ENCODE measurements around the gene POR.
"Not testable (repeated sequence)": the region's sequence is repeated elsewhere in the genome, so short reads cannot be mapped to it uniquely, and the experiment has no call there.

The POR gene

GRCh38 chr7:75905785-75906604 is 9.0 kb upstream of the POR start:
- Histone ChIP-seq H3K27ac (replicated peaks; ENCODE audit: low read length) (peak overlapping the region; percentile 76), H4K8ac (ENCODE audit: low read depth, low read length) (no peak overlapping the region), H3K36me3 (replicated peaks in 1 of 2; ENCODE audit: control insufficient read depth in 2 of 2, insufficient read depth in 2 of 2, low read length in 2 of 2) (no peaks in the 10 kb centered on the region), H3K4ac (ENCODE audit: low read length) (no peak overlapping the region), H2BK15ac (ENCODE audit: low read length) (no peak overlapping the region), H2BK5ac (ENCODE audit: low read length) (peak overlapping the region; percentile 16), H3K14ac (ENCODE audit: low read length) (no peak overlapping the region), H3K9ac (ENCODE audit: low read depth, low read length, poor library complexity) (no peak overlapping the region), H3K4me3 (ENCODE audit: low read length in 2 of 2) (peak overlapping the region in 1 of 2 donors; percentile 16), H2AK5ac (ENCODE audit: low read depth, low read length) (no peak overlapping the region), H2AFZ (ENCODE audit: low read length) (peak overlapping the region; percentile 72), H3K9me3 (replicated peaks in 1 of 2; ENCODE audit: control insufficient read depth in 2 of 2, insufficient read depth in 1 of 2, low read depth in 1 of 2, low read length in 2 of 2) (no peaks in the 10 kb centered on the region), H3K27me3 (ENCODE audit: control insufficient read depth in 3 of 3, insufficient read depth in 3 of 3, low read depth in 1 of 3, low read length in 3 of 3) (no peaks in the 10 kb centered on the region), H3K79me1 (ENCODE audit: low read depth, low read length) (no peaks in the 10 kb centered on the region), H4K91ac (ENCODE audit: low read depth, low read length, poor library complexity) (no peak overlapping the region), H2BK12ac (ENCODE audit: low read length) (no peak overlapping the region), H3K18ac (ENCODE audit: low read length) (peak overlapping the region; percentile 87), H2BK120ac (ENCODE audit: low read depth, low read length) (peak overlapping the region; percentile 56), H3K4me1 (ENCODE audit: control insufficient read depth in 2 of 2, insufficient read depth in 1 of 2, low read depth in 1 of 2, low read length in 2 of 2) (peaks cover 9 to 10% of the 10 kb centered on the region in 2 donors), H3K23ac (ENCODE audit: low read depth, low read length, poor library complexity) (no peak overlapping the region), H3K4me2 (ENCODE audit: insufficient read depth, low read length, poor library complexity, severe bottlenecking) (peak overlapping the region; percentile 32)
- no CpG with 5 or more reads among the region's 17 CpGs for WGBS, 2 donors (ENCODE audit: extremely low coverage in 2 of 2, insufficient read length in 2 of 2, insufficient replicate concordance in 1 of 2)
- peak; percentile 65 for DNase-seq (ENCODE audit: low spot score)

DNA sequence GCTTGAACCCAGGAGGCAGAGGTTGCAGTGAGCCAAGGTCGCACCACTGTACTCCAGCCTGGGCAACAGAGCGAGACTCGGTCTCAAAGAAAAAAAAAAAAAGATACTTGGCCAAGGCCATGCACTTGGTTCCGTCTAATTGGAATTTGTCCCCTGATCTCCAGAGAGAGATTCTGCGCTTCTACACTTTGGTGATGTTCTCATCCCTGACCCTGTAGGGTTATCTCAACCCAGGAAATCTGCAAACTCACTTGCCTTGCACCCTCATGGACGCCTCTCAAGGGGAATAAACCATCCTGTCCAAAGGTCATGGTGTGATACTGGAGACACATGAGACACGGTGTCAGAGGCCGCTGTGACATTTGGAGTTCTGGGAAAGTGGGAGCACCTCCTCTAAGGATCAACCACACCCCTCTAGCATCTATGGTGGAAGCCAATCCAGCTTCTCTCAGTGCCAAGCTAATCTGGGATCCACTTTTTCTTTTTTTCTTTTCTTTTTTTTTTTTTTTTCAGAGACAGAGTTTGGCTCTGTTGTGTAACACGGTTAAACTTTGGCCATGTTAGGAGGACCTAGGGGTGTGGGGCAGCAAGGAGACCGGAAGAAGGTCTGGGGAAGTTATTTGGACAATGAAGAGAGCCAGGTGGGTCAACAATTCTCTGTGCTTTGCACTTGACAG is 7.8 kb upstream of the POR start:
- no peak overlapping the region for H3K27ac ChIP-seq (replicated peaks; ENCODE audit: low read length)
- no CpG with 5 or more reads among the region's 10 CpGs for WGBS, 2 donors (ENCODE audit: extremely low coverage in 2 of 2, insufficient read length in 2 of 2, insufficient replicate concordance in 1 of 2)
- H3K9ac ChIP-seq (ENCODE audit: low read depth, low read length, poor library complexity) = no peak overlapping the region
- DNase-seq (ENCODE audit: low spot score) = no peak
- H3K4ac ChIP-seq (ENCODE audit: low read length) = no peak overlapping the region
- H4K8ac ChIP-seq (ENCODE audit: low read depth, low read length) = no peak overlapping the region
- H2BK12ac ChIP-seq (ENCODE audit: low read length) = no peak overlapping the region
- peaks cover 9 to 10% of the 10 kb centered on the region in 2 donors for H3K4me1 ChIP-seq (ENCODE audit: control insufficient read depth in 2 of 2, insufficient read depth in 1 of 2, low read depth in 1 of 2, low read length in 2 of 2)
- no peak overlapping the region for H3K4me2 ChIP-seq (ENCODE audit: insufficient read depth, low read length, poor library complexity, severe bottlenecking)
- no peaks in the 10 kb centered on the region for H3K9me3 ChIP-seq (replicated peaks in 1 of 2; ENCODE audit: control insufficient read depth in 2 of 2, insufficient read depth in 1 of 2, low read depth in 1 of 2, low read length in 2 of 2)
- H3K23ac ChIP-seq (ENCODE audit: low read depth, low read length, poor library complexity) = no peak overlapping the region
- H3K79me1 ChIP-seq (ENCODE audit: low read depth, low read length) = no peaks in the 10 kb centered on the region
- no peak overlapping the region for H4K91ac ChIP-seq (ENCODE audit: low read depth, low read length, poor library complexity)
- H3K14ac ChIP-seq (ENCODE audit: low read length) = no peak overlapping the region
- peak overlapping the region; percentile 1 for H2AK5ac ChIP-seq (ENCODE audit: low read depth, low read length)
- H2AFZ ChIP-seq (ENCODE audit: low read length) = no peak overlapping the region
- H3K27me3 ChIP-seq (ENCODE audit: control insufficient read depth in 3 of 3, insufficient read depth in 3 of 3, low read depth in 1 of 3, low read length in 3 of 3) = no peaks in the 10 kb centered on the region
- no peak overlapping the region for H3K4me3 ChIP-seq (ENCODE audit: low read length in 2 of 2)
- H2BK15ac ChIP-seq (ENCODE audit: low read length) = no peak overlapping the region
- H2BK120ac ChIP-seq (ENCODE audit: low read depth, low read length) = no peak overlapping the region
- no peaks in the 10 kb centered on the region for H3K36me3 ChIP-seq (replicated peaks in 1 of 2; ENCODE audit: control insufficient read depth in 2 of 2, insufficient read depth in 2 of 2, low read length in 2 of 2)
- no peak overlapping the region for H3K18ac ChIP-seq (ENCODE audit: low read length)
- H2BK5ac ChIP-seq (ENCODE audit: low read length) = no peak overlapping the region

DNA sequence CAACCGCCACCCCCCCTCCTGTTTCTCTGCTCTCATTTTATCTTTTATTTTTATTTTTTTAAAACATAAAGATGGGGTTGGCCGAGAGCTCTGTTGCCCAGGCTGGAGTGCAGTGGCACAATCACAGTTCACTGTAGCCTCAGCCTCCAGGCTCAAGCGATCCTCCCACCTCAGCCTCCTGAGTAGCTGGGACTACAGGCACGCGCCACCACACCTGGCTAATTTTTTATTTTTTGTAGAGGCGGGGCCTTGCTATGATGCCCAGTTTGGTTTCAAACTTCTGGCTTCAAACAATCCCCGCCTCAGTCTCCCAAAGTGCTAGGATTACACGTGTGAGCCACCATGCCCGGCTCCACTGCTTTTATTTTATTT is 7.3 kb upstream of the POR start:
- H3K4ac ChIP-seq (ENCODE audit: low read length); H2BK120ac ChIP-seq (ENCODE audit: low read depth, low read length); H3K18ac ChIP-seq (ENCODE audit: low read length); H2BK5ac ChIP-seq (ENCODE audit: low read length); H2AK5ac ChIP-seq (ENCODE audit: low read depth, low read length); H3K27ac ChIP-seq (replicated peaks; ENCODE audit: low read length); H4K91ac ChIP-seq (ENCODE audit: low read depth, low read length, poor library complexity); H3K23ac ChIP-seq (ENCODE audit: low read depth, low read length, poor library complexity); H3K4me3 ChIP-seq (ENCODE audit: low read length in 2 of 2); H3K79me1 ChIP-seq (ENCODE audit: low read depth, low read length); H2BK15ac ChIP-seq (ENCODE audit: low read length); H3K36me3 ChIP-seq (replicated peaks in 1 of 2; ENCODE audit: control insufficient read depth in 2 of 2, insufficient read depth in 2 of 2, low read length in 2 of 2); H4K8ac ChIP-seq (ENCODE audit: low read depth, low read length); DNase-seq (ENCODE audit: low spot score); H3K14ac ChIP-seq (ENCODE audit: low read length); H3K4me2 ChIP-seq (ENCODE audit: insufficient read depth, low read length, poor library complexity, severe bottlenecking); H2AFZ ChIP-seq (ENCODE audit: low read length); H3K27me3 ChIP-seq (ENCODE audit: control insufficient read depth in 3 of 3, insufficient read depth in 3 of 3, low read depth in 1 of 3, low read length in 3 of 3); H3K9ac ChIP-seq (ENCODE audit: low read depth, low read length, poor library complexity); H3K9me3 ChIP-seq (replicated peaks in 1 of 2; ENCODE audit: control insufficient read depth in 2 of 2, insufficient read depth in 1 of 2, low read depth in 1 of 2, low read length in 2 of 2); H2BK12ac ChIP-seq (ENCODE audit: low read length): not testable (repeated sequence)
- H3K4me1 ChIP-seq (ENCODE audit: control insufficient read depth in 2 of 2, insufficient read depth in 1 of 2, low read depth in 1 of 2, low read length in 2 of 2) = peaks cover 9 to 10% of the 10 kb centered on the region in 2 donors
- no CpG with 5 or more reads among the region's 9 CpGs for WGBS, 2 donors (ENCODE audit: extremely low coverage in 2 of 2, insufficient read length in 2 of 2, insufficient replicate concordance in 1 of 2)

- Histone ChIP-seq H3K9me3 (replicated peaks in 1 of 2; ENCODE audit: control insufficient read depth in 2 of 2, insufficient read depth in 1 of 2, low read depth in 1 of 2, low read length in 2 of 2) (no peaks in the 10 kb centered on the region), H3K9ac (ENCODE audit: low read depth, low read length, poor library complexity) (no peak overlapping the region), H3K27me3 (ENCODE audit: control insufficient read depth in 3 of 3, insufficient read depth in 3 of 3, low read depth in 1 of 3, low read length in 3 of 3) (no peaks in the 10 kb centered on the region), H3K18ac (ENCODE audit: low read length) (no peak overlapping the region), H3K79me1 (ENCODE audit: low read depth, low read length) (peaks cover 3% of the 10 kb centered on the region), H4K91ac (ENCODE audit: low read depth, low read length, poor library complexity) (no peak overlapping the region), H2BK15ac (ENCODE audit: low read length) (no peak overlapping the region), H3K23ac (ENCODE audit: low read depth, low read length, poor library complexity) (no peak overlapping the region), H2BK120ac (ENCODE audit: low read depth, low read length) (no peak overlapping the region), H4K8ac (ENCODE audit: low read depth, low read length) (no peak overlapping the region), H2BK12ac (ENCODE audit: low read length) (no peak overlapping the region), H3K4me2 (ENCODE audit: insufficient read depth, low read length, poor library complexity, severe bottlenecking) (no peak overlapping the region), H3K36me3 (replicated peaks in 1 of 2; ENCODE audit: control insufficient read depth in 2 of 2, insufficient read depth in 2 of 2, low read length in 2 of 2) (no peaks in the 10 kb centered on the region), H2BK5ac (ENCODE audit: low read length) (no peak overlapping the region), H2AK5ac (ENCODE audit: low read depth, low read length) (no peak overlapping the region), H3K4me3 (ENCODE audit: low read length in 2 of 2) (no peak overlapping the region), H3K27ac (replicated peaks; ENCODE audit: low read length) (no peak overlapping the region), H2AFZ (ENCODE audit: low read length) (no peak overlapping the region), H3K14ac (ENCODE audit: low read length) (no peak overlapping the region), H3K4ac (ENCODE audit: low read length) (no peak overlapping the region), H3K4me1 (ENCODE audit: control insufficient read depth in 2 of 2, insufficient read depth in 1 of 2, low read depth in 1 of 2, low read length in 2 of 2) (peaks cover 9 to 10% of the 10 kb centered on the region in 2 donors)
- DNase-seq (ENCODE audit: low spot score) = no peak
- no CpG with 5 or more reads among the region's 5 CpGs for WGBS, 2 donors (ENCODE audit: extremely low coverage in 2 of 2, insufficient read length in 2 of 2, insufficient replicate concordance in 1 of 2)
Measured at GRCh38 chr7:75909521-75910132, 5.3 kb upstream of the POR start.

All from neuronal stem cell (in vitro differentiated cells).